ENCODE results near the gene AFAP1L1. TPM values are rescaled to one million over a fixed set of nuclear protein-coding genes. Genes with fewer than 3 reads are reported as not detected.
A peak's percentile ranks its signal among the peaks of the same experiment; 100 is the strongest.

AFAP1L1 gene
- total and polyA plus RNA-seq, 9 of the 15 experiments (the other 6 are each of a cell fraction or from before 2014, with no cell fraction given) = 0.01 to 0.12 (median 0.03) TPM; not detected in 4

DNA sequence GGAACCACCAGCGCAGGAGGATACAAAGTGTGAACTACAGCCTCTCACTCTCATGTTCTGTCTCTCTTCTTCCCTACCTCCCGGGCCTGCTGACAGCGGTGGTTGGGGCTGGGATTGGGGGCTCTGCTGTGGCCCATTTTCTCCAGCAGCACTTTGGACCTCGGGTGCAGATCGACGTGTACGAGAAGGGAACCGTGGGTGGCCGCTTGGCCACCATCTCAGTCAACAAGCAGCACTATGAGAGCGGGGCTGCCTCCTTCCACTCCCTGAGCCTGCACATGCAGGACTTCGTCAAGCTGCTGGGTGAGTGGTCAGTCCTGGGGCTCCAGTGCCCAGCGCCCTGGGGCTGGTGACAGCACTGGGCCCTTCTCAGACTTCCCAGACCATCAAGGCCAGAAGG, 90.9 kb downstream of the AFAP1L1 start:
- Histone ChIP-seq H3K9me3 (replicated peaks; ENCODE audit: control insufficient read depth, insufficient read depth, low read depth, low read length) (no peaks in the 10 kb centered on the region), H4K20me1 (replicated peaks; ENCODE audit: control insufficient read depth, insufficient read depth, low read length) (no peaks in the 10 kb centered on the region), H3K9ac (ENCODE audit: insufficient read depth in 1 of 2, low read depth in 2 of 2, low read length in 2 of 2) (peak overlapping the region in 1 of 2 experiments; percentile 65; a peak in 1 of 4 replicates), H3K27me3 (ENCODE audit: control insufficient read depth in 2 of 2, insufficient read depth in 2 of 2, low read length in 2 of 2) (no peaks in the 10 kb centered on the region), H3K4me1 (replicated peaks in 1 of 2; ENCODE audit: control insufficient read depth in 2 of 2, insufficient read depth in 2 of 2, low read length in 2 of 2) (peaks cover 24 to 33% of the 10 kb centered on the region in 2 experiments; a peak in 4 of 5 replicates), H3K79me2 (ENCODE audit: control insufficient read depth, insufficient read depth, low read length) (peaks cover 12% of the 10 kb centered on the region; the same call in 2 of the 3 replicates), H3K4me2 (ENCODE audit: insufficient read depth, low read length) (no peak overlapping the region), H3K9me1 (ENCODE audit: control insufficient read depth, insufficient read depth, low read length) (no peaks in the 10 kb centered on the region), H2AFZ (ENCODE audit: low read depth, low read length) (no peak overlapping the region), H3K27ac (ENCODE audit: extremely low read depth, low read depth, low read length) (no peak overlapping the region), H3K4me3 (no peak overlapping the region), H3K36me3 (ENCODE audit: control insufficient read depth, insufficient read depth, low read length) (no peaks in the 10 kb centered on the region)
- TF ChIP-seq, protein P1, sequence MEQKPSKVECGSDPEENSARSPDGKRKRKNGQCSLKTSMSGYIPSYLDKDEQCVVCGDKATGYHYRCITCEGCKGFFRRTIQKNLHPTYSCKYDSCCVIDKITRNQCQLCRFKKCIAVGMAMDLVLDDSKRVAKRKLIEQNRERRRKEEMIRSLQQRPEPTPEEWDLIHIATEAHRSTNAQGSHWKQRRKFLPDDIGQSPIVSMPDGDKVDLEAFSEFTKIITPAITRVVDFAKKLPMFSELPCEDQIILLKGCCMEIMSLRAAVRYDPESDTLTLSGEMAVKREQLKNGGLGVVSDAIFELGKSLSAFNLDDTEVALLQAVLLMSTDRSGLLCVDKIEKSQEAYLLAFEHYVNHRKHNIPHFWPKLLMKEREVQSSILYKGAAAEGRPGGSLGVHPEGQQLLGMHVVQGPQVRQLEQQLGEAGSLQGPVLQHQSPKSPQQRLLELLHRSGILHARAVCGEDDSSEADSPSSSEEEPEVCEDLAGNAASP (IDR thresholded peaks at IDR 0.05) = no peak
- 0 out of 2 replicates have a peak, but pooled peaks have one; percentile 32 for TF ChIP-seq POLR2G (IDR thresholded peaks at IDR 0.05; ENCODE audit: low read depth, low read length)
- no peak for TF ChIP-seq TGIF2 (CRISPR knock-in tag; IDR thresholded peaks at IDR 0.05)
- intact Hi-C loops (cut with micrococcal nuclease) = no loop called here
- WGBS (ENCODE audit: insufficient coverage, low coverage, missing lambda C conversion rate) = 71% methylated on average over 12 of the region's 12 CpGs
- in situ Hi-C loops (cut with MboI) = no loop called here
- FAIRE-seq (no peak), ATAC-seq (no peak), DNase-seq (ENCODE audit: extremely low read depth in 1 of 4, low spot score in 3 of 4) (no peak)
- POLR2A ChIA-PET = interaction anchor here (0.6 to 1.4 kb wide), 3 partner anchors 9 to 259 kb away, joined by 3 read pairs; no protein-coding TSS in a partner anchor
- no TSS peak for BruUV-seq (replicated peaks)
- CTCF ChIA-PET (ENCODE audit: low intra/inter-chr PET ratio) = no interaction called here

DNA sequence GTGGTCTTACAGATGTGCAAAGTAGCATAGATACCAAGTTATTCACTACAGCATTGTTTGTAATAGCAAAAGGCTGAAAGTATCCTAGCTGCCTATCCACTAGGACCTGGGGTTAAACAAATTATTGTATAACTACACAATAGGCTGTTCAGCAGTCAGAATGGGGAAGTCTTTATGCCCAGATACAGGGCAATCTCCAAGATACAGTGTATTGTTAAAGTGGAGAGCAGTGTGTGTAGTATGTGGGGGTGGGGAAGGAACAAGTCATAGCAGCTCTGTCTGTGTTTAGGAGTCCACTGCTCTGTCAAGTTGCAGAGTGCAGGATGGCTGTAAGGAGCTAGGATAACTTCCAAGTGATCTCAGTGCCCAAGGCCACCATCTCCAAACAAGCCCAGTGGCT, 91.7 kb downstream of the AFAP1L1 start:
- Histone ChIP-seq H3K27me3 (ENCODE audit: control insufficient read depth in 2 of 2, insufficient read depth in 2 of 2, low read length in 2 of 2) (no peaks in the 10 kb centered on the region), H4K20me1 (replicated peaks; ENCODE audit: control insufficient read depth, insufficient read depth, low read length) (no peaks in the 10 kb centered on the region), H3K4me1 (replicated peaks in 1 of 2; ENCODE audit: control insufficient read depth in 2 of 2, insufficient read depth in 2 of 2, low read length in 2 of 2) (peaks cover 27 to 29% of the 10 kb centered on the region in 2 experiments; a peak in 4 of 5 replicates), H3K79me2 (ENCODE audit: control insufficient read depth, insufficient read depth, low read length) (peaks cover 7% of the 10 kb centered on the region; the same call in 2 of the 3 replicates), H3K9me3 (replicated peaks; ENCODE audit: control insufficient read depth, insufficient read depth, low read depth, low read length) (no peaks in the 10 kb centered on the region), H3K4me3 (no peak overlapping the region), H3K4me2 (ENCODE audit: insufficient read depth, low read length) (no peak overlapping the region), H3K36me3 (ENCODE audit: control insufficient read depth, insufficient read depth, low read length) (no peaks in the 10 kb centered on the region), H2AFZ (ENCODE audit: low read depth, low read length) (no peak overlapping the region), H3K27ac (ENCODE audit: extremely low read depth, low read depth, low read length) (no peak overlapping the region), H3K9me1 (ENCODE audit: control insufficient read depth, insufficient read depth, low read length) (no peaks in the 10 kb centered on the region), H3K9ac (ENCODE audit: insufficient read depth in 1 of 2, low read depth in 2 of 2, low read length in 2 of 2) (no peak overlapping the region)
- in situ Hi-C loops (cut with MboI) = no loop called here
- ChIA-PET CTCF (ENCODE audit: low intra/inter-chr PET ratio) (no interaction called here), POLR2A (interaction anchor here (0.7 to 1.6 kb wide), 4 partner anchors 8 to 101 kb away, joined by 3 read pairs; no protein-coding TSS in a partner anchor)
- peak; percentile 39; the same call in 1 of the 2 replicates for TF ChIP-seq SPI1 (IDR thresholded peaks at IDR 0.05; ENCODE audit: borderline replicate concordance, low read depth, low read length)
- TF ChIP-seq POLR3A (IDR thresholded peaks at IDR 0.05; ENCODE audit: borderline replicate concordance, extremely low read depth, insufficient read depth, insufficient read length) = no peak
- no TSS peak for BruUV-seq (replicated peaks)
- intact Hi-C loops (cut with micrococcal nuclease) = no loop called here
- DNase-seq (ENCODE audit: extremely low read depth in 1 of 4, low spot score in 3 of 4) (no peak), FAIRE-seq (no peak), ATAC-seq (no peak)

Measured in K562 (cell line).